ENCODE measurements around the gene PRDX5.

PRDX5 gene

DNA sequence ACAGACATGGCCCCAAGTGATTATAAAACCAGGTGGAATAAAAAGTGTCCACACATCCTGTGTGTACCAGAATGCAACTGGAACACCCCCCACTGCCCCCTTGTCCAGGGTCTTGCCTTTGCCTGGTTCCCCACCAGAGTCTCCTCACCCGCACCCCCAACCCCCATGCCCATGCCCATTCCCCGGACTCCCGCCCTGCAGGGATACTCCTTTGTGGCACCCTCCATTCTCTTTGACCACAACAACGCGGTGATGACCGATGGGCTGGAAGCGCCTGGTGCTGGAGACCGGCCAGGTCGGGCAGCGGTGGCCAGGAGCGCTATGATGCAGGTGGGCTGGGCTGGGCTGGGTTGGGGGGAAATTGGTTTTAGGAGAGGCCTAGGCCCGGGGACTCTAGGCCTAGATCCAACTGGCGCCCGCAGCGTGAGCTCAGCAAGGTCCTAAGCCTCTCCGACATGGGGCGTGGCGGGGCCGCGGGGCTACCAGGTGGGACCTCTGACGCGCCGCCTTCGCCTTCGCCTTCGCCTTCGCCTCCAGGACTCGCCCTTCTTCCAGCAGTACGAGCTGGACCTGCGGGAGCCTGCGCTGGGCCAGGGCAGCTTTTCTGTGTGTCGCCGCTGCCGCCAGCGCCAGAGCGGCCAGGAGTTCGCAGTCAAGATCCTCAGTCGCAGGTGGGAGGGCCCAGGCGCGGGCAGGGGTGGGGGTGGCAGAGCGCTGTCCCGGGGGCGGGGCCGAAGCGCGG is 50.2 kb downstream of the PRDX5 start:
- no peak for DNase-seq

DNA sequence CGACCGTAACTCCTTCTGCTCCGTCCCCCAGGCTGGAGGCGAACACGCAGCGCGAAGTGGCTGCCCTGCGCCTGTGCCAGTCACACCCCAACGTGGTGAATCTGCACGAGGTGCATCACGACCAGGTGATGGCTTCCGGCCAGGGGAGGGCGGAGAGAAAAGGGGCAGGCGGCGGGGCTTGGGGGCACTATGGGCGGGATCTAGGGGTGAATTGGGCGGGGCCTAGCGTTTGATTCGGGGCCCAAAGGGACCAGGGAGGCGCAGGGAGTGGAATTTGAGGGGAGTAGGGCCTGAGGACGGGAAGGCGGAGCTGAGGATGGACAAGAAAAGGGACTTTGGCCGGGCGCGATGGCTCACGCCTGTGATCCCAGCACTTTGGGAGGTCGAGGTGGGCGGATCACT is 50.8 kb downstream of the PRDX5 start:
- no peak for DNase-seq

DNA sequence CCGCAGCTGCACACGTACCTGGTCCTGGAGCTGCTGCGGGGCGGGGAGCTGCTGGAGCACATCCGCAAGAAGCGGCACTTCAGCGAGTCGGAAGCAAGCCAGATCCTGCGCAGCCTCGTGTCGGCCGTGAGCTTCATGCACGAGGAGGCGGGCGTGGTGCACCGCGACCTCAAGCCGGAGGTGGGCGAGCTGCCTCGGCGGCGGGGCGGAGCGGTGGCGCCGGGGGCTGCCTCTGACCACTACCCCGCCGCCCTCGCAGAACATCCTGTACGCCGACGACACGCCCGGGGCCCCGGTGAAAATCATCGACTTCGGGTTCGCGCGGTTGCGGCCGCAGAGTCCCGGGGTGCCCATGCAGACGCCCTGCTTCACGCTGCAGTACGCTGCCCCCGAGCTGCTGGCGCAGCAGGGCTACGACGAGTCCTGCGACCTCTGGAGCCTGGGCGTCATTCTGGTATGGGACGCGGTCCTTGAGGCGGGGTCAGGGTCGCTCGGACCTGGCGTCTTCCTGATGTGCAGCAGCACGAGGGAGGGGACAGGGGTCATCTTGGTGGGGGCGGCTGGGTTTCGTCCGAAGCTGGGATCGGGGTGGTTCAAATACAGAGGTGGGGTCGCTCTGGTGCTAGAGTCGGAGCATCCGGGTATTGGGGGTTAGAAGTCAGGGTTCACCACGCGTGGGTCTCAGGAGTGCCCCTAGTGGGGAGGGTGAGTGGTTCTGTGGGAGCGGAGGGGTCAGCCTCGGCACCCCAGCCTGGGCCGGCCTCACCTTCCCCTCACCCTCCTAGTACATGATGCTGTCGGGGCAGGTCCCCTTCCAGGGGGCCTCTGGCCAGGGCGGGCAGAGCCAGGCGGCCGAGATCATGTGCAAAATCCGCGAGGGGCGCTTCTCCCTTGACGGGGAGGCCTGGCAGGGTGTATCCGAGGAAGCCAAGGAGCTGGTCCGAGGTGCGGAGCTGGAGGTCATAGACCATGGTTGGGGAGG is 51.8 kb downstream of the PRDX5 start:
- DNase-seq: no peak

DNA sequence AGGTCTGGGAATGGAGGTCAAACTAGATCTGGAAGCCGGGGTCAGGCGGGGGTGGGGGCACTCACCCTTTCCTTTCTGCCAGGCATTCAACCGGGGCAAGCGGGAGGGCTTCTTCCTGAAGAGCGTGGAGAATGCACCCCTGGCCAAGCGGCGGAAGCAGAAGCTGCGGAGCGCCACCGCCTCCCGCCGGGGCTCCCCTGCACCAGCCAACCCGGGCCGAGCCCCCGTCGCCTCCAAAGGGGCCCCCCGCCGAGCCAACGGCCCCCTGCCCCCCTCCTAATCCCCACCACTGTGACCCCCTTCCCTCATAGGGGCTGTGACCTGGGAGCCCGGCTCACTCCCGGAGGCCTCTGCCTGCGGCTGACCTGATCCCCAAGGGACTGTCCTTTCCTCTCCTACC is 53.3 kb downstream of the PRDX5 start:
- no peak for DNase-seq
